GM20431 (cell line): ENCODE data around the gene ZNF444.
"Not testable (repeated sequence)": the region's sequence is repeated elsewhere in the genome, so short reads cannot be mapped to it uniquely, and the experiment has no call there.

Source experiments
- in situ Hi-C: fragments of 300-500 bp; cut with MseI, MboI; formaldehyde crosslinking; loops from one replicate; pipeline ENCODE4 v1.15.0; 2020; ENCODE audit warnings: low sequenced_read_pairs; ENCODE audit not compliant: unreplicated experiment

Gene ZNF444

DNA sequence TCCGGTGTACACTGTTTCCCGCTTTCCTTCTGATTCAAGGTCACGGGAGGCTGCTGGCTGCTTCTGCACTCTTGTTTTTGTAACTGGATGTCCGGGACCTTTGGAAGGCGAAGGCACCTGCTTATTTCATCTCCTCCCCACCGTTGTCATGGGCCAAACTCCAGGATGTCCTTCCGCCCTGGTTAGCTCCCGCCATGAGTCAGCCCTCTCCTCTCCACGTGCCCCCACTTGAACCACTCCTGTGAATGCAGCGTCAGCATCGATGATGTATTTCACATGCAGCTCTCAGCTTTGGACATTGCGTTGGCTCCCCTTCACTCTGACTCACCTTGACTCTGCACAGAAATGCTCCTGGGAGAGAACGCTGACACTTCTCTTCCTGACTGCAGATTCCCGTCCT, 29.2 kb downstream of the ZNF444 start:
- in situ Hi-C loops = no loop called here

- in situ Hi-C loops = no loop called here
Observed at GRCh38 chr19:56174086-56174485, 33.0 kb downstream of the ZNF444 start.

DNA sequence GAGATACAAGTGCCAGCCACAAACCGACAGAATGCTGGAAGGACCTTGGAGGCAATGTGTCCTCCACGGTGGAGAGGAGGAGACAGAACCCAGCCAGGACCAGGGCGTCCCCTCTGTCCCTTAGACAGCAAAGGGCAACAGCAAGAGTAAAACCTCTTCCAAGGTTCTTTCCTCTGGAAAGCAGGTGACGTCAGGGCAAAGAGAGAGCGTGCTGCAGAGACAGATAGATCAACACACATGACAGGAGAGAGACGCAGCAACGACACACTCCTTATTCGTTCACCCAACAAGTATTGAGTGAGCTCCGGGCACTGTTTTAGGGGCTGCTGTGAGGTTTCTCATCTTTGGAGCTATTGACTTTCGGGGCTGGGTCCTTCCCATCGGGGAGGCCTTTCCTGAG, 33.5 kb downstream of the ZNF444 start:
- in situ Hi-C loops = no loop called here

GRCh38 chr19:56175861-56176307, 34.8 kb downstream of the ZNF444 start, which contains the start of gene GALP:
TSS of gene GALP (plus strand) at chr19:56176008. CDS start at chr19:56177109, 1,101 bp downstream.
- in situ Hi-C loops = not testable (repeated sequence)

DNA sequence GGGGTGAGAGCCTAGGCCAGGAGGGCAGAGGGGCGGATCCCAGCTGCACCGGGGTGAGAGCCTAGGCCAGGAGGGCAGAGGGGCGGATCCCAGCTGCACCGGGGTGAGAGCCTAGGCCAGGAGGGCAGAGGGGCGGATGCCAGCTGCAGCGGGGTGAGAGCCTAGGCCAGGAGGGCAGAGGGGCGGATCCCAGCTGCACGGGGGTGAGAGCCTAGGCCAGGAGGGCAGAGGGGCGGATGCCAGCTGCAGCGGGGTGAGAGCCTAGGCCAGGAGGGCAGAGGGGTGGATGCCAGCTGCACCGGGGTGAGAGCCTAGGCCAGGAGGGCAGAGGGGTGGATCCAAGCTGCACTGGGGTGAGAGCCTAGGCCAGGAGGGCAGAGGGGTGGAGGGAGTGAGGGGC, 35.2 kb downstream of the ZNF444 start:
- in situ Hi-C loops = not testable (repeated sequence)

DNA sequence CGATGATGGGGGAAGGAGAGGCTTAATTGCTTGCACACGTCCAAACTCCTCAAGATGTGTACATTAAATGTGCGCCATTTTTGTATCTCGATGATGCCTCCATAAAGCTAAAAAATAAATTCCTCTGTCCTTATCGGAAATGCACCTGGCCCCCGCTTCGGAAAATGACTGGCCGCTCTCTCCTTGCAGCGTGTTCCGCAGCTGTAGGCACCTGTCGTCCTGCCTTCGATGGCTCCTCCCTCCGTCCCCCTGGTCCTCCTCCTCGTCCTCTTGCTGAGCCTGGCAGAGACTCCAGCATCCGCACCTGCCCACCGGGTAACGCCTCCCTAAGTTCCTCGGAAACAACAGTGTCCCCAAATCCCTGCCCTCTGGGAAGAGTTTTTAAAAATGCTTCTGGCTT, 35.8 kb downstream of the ZNF444 start:
- in situ Hi-C loops = no loop called here

GRCh38 chr19:56177564-56178243, 36.6 kb downstream of the ZNF444 start:
- in situ Hi-C loops = no loop called here

GRCh38 chr19:56189785-56190184, 48.7 kb downstream of the ZNF444 start:
- in situ Hi-C loops = no loop called here

- in situ Hi-C loops = no loop called here
Observed at GRCh38 chr19:56191115-56191514, 50.0 kb downstream of the ZNF444 start.

DNA sequence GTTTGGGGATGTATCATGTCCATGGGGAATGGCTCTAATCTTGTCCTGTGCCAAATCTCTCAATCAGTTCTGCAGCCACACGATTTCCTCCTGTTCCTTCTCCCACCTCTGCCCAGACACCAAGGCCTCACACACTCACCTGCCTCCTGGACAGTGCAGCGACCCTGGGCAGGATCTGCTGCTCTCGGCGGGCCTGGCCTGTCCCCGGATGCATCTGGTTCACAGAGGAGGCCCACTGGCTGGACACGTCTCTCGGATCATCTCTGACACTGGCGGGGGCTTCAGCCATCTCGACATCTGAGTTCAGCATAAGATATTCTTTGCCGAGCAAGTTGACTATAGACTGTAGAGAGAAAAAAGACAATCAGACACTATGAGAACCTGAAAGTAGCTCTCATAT, 50.6 kb downstream of the ZNF444 start:
- in situ Hi-C loops = no loop called here

DNA sequence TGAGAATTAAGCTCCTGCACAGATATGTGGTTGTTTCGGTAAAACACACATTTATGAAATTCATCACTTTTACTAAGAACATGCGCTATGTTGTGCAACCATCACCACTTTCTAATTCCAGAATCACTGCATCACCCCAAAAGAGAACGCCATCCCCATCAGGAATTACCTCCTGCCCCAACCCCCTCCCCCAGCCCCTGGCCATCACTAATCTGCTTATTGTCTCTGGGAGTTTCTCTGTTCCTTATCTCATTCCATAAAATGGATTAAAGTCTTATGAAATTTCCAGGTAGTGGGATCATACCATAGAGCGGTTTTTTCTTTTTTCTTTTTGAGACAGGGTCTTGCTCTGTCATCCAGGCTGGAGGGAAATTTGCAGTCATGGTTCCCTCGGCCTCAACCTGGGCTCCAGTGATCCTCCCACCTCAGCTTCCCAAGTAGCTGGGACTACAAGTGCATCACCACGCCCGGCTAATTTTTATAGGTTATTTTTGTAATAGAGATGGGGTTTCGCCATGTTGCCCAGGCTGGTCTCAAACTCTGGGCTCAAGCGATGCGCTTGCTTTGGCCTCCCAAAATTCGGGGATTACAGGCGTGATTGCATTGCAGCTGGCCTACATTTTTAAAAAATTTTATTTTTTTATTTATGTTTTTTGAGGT, 53.0 kb downstream of the ZNF444 start:
- in situ Hi-C loops = no loop called here

DNA sequence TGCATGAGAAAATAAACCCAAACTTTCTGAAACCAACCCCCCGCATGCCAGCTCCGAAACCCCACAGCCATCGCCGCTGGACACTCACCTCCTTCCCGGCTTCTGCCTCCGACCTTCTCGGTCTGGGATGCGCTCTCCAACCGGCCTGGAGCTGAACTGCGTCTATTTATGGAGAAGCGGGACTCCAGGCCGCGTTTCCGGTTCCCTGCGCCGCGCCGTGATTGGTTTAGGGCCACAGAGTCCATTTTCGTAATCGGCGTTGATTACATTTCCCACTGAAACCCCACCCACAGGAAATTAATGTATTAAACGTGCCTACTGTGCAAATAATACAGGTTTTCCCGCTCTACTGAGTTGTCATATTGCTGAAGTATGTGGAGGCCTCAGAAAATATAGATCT, 56.6 kb downstream of the ZNF444 start, which contains the start of gene ZSCAN5B:
TSS of gene ZSCAN5B (minus strand) at position 138 of the 400 bp plus-strand sequence. CDS start 4,731 bp downstream, outside the sequence.
- in situ Hi-C loops = not testable (repeated sequence)

DNA sequence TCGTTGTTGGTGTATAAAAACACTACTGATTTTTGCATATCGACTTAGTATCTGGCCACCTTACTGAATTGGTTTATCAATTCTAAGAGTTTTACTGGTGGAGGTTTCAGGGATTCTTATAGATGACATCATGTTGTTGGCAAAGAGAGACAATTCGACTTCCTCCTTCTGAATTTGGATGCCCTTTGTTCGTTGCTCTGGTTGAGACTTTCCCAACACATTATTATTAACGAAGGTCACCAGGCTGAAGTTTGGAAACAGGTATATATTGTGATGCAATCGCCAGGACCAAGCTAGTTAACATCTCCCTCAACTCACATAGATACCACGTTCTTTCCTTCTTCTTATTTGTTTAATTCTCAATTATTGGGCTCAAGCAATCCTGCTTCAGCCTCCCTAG, 58.6 kb downstream of the ZNF444 start:
- in situ Hi-C loops = no loop called here

DNA sequence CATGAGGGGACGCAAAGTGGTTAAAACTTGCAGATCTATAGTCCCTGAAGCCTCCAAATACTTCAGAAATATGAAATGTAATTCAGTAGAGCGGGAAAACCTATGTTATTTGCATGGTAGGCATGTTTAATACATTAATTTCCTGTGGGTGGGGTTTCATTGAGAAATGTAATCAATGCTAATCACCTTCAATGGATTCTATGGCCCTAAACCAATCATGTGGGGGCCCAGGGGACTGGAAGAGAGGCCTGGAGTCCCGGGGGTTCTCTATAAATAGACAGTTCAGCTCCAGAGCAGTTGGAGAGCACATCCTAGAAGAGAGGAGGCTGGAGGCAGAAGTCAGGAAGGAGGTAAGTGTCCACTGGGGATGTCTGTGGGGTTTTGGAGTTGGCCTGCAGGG, 60.9 kb downstream of the ZNF444 start, which contains the start of gene ZSCAN5C:
TSS of gene ZSCAN5C (plus strand) at position 301 of the 400 bp plus-strand sequence. CDS start 3,641 bp downstream, outside the sequence.
- in situ Hi-C loops = no loop called here

- in situ Hi-C loops = not testable (repeated sequence)
Observed at GRCh38 chr19:56207581-56207980, 66.5 kb downstream of the ZNF444 start.

- in situ Hi-C loops = no loop called here
Observed at GRCh38 chr19:56209091-56209490, 68.0 kb downstream of the ZNF444 start.

DNA sequence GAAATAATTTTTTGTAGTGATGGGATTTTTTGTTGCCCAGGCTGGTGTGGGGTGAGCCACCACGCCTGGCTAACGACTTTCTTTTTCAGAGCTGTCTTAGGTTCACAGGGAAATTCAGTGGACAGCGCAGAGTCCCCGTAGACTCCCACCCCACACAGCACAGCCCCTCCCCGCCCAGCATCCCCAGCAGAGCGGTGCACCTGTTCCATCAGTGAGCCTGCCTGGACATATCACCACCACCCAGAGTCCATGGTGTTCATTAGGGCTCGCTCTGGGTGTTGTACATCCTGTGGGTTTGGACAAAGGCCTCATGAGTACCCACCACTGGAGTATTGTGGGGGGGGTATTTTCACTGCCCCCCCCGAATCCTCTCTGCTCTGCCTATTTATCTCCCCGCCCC, 68.9 kb downstream of the ZNF444 start:
- in situ Hi-C loops = not testable (repeated sequence)
